Keratinocyte (primary cell): Measurements from ENCODE around the gene GCKR.
"Not testable (repeated sequence)": the region's sequence is repeated elsewhere in the genome, so short reads cannot be mapped to it uniquely, and the experiment has no call there.

ENCODE experiments used
- CTCF ChIP-seq, 3 experiments: IDR thresholded peaks in 1 of 3; conservative IDR thresholded peaks in 1 of 3; optimal IDR thresholded peaks in 1 of 3; 2 replicates in 2 of 3; 3 replicates in 1 of 3; pipeline versions ENCODE3 to v1.5.1; 2011; ENCODE audit warnings: low read length in 3 of 3, mild to moderate bottlenecking in 3 of 3, moderate library complexity in 2 of 3, control low read depth in 1 of 3, inconsistent platforms in 1 of 3; ENCODE audit not compliant: insufficient read depth in 2 of 3; ENCODE audit errors: extremely low read depth in 1 of 3
- EZH2 ChIP-seq: IDR thresholded peaks from one replicate; pipeline ENCODE4 v1.6.1; 2012; ENCODE audit warnings: inconsistent platforms, mild to moderate bottlenecking, low read length, moderate library complexity

GRCh38 chr2:27538839-27539450 lies 42.3 kb downstream of the GCKR start:
- TF ChIP-seq EZH2; CTCF (optimal IDR thresholded peaks at IDR 0.05 in 1 of 3, IDR thresholded peaks at IDR 0.05 in 1 of 3, conservative IDR thresholded peaks at IDR 0.05 in 1 of 3; ENCODE audit: extremely low read depth in 1 of 3, insufficient read depth in 2 of 3, low read length in 3 of 3): not testable (repeated sequence)
